GM19025 (cell line): Measurements from ENCODE around the gene OR51V1.

ENCODE experiments used
- ATAC-seq: cut with Tn5 transposase; IDR thresholded peaks from one replicate; pipeline ENCODE4 v1.9.1; 2021; ENCODE audit warnings: mild to moderate bottlenecking, low read depth, moderate library complexity; ENCODE audit not compliant: unreplicated experiment

The OR51V1 gene

GRCh38 chr11:5231111-5231510 is 30.6 kb upstream of the OR51V1 start:
- no peak for ATAC-seq

GRCh38 chr11:5230266-5230665 is 29.8 kb upstream of the OR51V1 start:
- no peak for ATAC-seq

- no peak for ATAC-seq
Measured at GRCh38 chr11:5229796-5230195, 29.3 kb upstream of the OR51V1 start.

- no peak for ATAC-seq
Measured at GRCh38 chr11:5229356-5229755, 28.9 kb upstream of the OR51V1 start.

- no peak for ATAC-seq
Measured at GRCh38 chr11:5228124-5228523, 27.6 kb upstream of the OR51V1 start.

GRCh38 chr11:5227681-5228080 is 27.2 kb upstream of the OR51V1 start:
- ATAC-seq = no peak

GRCh38 chr11:5226732-5227310 is 26.3 kb upstream of the OR51V1 start, which contains the start of gene HBB:
TSS of gene HBB (minus strand) at chr11:5227071. CDS start at chr11:5227021, 50 bp downstream.
- ATAC-seq = no peak

- no peak for ATAC-seq
Measured at GRCh38 chr11:5225480-5225871, 25.0 kb upstream of the OR51V1 start.

- ATAC-seq = no peak
Measured at GRCh38 chr11:5224538-5225479, 24.3 kb upstream of the OR51V1 start.

- ATAC-seq = no peak
Measured at GRCh38 chr11:5223686-5224085, 23.2 kb upstream of the OR51V1 start.

GRCh38 chr11:5223146-5223545 is 22.7 kb upstream of the OR51V1 start:
- ATAC-seq = no peak

GRCh38 chr11:5210376-5210885 is 9.9 kb upstream of the OR51V1 start:
- no peak for ATAC-seq

GRCh38 chr11:5204787-5205186 is 4.3 kb upstream of the OR51V1 start:
- ATAC-seq = no peak

- no peak for ATAC-seq
Measured at GRCh38 chr11:5203366-5203765, 2.9 kb upstream of the OR51V1 start.

GRCh38 chr11:5198285-5198684 is 2.2 kb downstream of the OR51V1 start:
- ATAC-seq = no peak

GRCh38 chr11:5197536-5197935 is 2.9 kb downstream of the OR51V1 start:
- ATAC-seq = no peak

GRCh38 chr11:5196731-5197130 is 3.8 kb downstream of the OR51V1 start:
- ATAC-seq = no peak

- ATAC-seq = no peak
Measured at GRCh38 chr11:5196067-5196466, 4.4 kb downstream of the OR51V1 start.

- no peak for ATAC-seq
Measured at GRCh38 chr11:5192738-5193137, 7.7 kb downstream of the OR51V1 start.

- ATAC-seq = no peak
Measured at GRCh38 chr11:5188201-5188600, 12.3 kb downstream of the OR51V1 start.

GRCh38 chr11:5178046-5178837 is 22.2 kb downstream of the OR51V1 start:
- ATAC-seq = no peak
